ENCODE data around the gene HBB.

HBB gene

DNA sequence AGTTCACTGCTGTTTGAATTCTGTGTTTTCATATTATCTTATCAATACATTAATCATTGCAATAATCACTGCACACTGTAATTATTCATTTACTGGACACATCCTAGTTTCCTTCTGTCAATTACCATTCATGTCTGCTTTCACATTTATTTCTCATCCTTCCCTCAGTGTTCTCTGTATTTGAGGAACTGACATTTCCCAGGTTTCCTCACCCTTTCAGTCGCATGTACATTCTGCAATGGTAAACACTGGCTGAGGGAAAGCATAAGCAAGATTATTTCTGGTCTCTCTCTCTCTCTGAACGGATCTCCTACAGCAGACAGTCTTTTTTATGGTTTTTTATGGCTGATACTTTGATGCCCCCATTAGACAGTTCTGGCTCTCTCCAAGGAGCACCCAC lies 11.6 kb upstream of the HBB start:
- CTCF ChIA-PET = no interaction called here

GRCh38 chr11:5237420-5237819 lies 10.5 kb upstream of the HBB start:
- Histone ChIP-seq H3K4me1 (ENCODE audit: control insufficient read depth, insufficient read depth, low read length) (no peaks in the 10 kb centered on the region), H3K4me3 (ENCODE audit: low read depth, low read length) (no peak overlapping the region), H3K27ac (ENCODE audit: extremely low read depth, low read depth, low read length) (no peak overlapping the region), H3K36me3 (ENCODE audit: control insufficient read depth in 2 of 2, insufficient read depth in 1 of 2, low read length in 2 of 2) (no peaks in the 10 kb centered on the region), H3K9me3 (ENCODE audit: control insufficient read depth, insufficient read depth, low read depth, low read length) (no peaks in the 10 kb centered on the region)
- ChIA-PET POLR2A (no interaction called here), CTCF (no interaction called here)
- TF ChIP-seq ZNF221 (tag by site-specific recombination; IDR thresholded peaks at IDR 0.05; ENCODE audit: borderline replicate concordance) = no peak
- TF ChIP-seq, protein P1, sequence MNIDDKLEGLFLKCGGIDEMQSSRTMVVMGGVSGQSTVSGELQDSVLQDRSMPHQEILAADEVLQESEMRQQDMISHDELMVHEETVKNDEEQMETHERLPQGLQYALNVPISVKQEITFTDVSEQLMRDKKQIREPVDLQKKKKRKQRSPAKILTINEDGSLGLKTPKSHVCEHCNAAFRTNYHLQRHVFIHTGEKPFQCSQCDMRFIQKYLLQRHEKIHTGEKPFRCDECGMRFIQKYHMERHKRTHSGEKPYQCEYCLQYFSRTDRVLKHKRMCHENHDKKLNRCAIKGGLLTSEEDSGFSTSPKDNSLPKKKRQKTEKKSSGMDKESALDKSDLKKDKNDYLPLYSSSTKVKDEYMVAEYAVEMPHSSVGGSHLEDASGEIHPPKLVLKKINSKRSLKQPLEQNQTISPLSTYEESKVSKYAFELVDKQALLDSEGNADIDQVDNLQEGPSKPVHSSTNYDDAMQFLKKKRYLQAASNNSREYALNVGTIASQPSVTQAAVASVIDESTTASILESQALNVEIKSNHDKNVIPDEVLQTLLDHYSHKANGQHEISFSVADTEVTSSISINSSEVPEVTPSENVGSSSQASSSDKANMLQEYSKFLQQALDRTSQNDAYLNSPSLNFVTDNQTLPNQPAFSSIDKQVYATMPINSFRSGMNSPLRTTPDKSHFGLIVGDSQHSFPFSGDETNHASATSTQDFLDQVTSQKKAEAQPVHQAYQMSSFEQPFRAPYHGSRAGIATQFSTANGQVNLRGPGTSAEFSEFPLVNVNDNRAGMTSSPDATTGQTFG (tag by site-specific recombination; IDR thresholded peaks at IDR 0.05; ENCODE audit: borderline replicate concordance) = no peak
- no peak for TF ChIP-seq ZNF521 (tag by site-specific recombination; IDR thresholded peaks at IDR 0.05)
- TF ChIP-seq KLF9 (tag by site-specific recombination; IDR thresholded peaks at IDR 0.05; ENCODE audit: low read depth) = no peak
- no peak for TF ChIP-seq ZNF621 (tag by site-specific recombination; IDR thresholded peaks at IDR 0.05)
- TF ChIP-seq HIC1 (tag by site-specific recombination; IDR thresholded peaks at IDR 0.05) = no peak
- TF ChIP-seq OSR2 (tag by site-specific recombination; IDR thresholded peaks at IDR 0.05) = no peak
- TF ChIP-seq ZFP69B (tag by site-specific recombination; IDR thresholded peaks at IDR 0.05) = no peak
- TF ChIP-seq TRIM28 (IDR thresholded peaks at IDR 0.05; ENCODE audit: borderline replicate concordance, low read length) = no peak
- TF ChIP-seq, protein P2, sequence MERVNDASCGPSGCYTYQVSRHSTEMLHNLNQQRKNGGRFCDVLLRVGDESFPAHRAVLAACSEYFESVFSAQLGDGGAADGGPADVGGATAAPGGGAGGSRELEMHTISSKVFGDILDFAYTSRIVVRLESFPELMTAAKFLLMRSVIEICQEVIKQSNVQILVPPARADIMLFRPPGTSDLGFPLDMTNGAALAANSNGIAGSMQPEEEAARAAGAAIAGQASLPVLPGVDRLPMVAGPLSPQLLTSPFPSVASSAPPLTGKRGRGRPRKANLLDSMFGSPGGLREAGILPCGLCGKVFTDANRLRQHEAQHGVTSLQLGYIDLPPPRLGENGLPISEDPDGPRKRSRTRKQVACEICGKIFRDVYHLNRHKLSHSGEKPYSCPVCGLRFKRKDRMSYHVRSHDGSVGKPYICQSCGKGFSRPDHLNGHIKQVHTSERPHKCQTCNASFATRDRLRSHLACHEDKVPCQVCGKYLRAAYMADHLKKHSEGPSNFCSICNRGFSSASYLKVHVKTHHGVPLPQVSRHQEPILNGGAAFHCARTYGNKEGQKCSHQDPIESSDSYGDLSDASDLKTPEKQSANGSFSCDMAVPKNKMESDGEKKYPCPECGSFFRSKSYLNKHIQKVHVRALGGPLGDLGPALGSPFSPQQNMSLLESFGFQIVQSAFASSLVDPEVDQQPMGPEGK (tag by site-specific recombination; IDR thresholded peaks at IDR 0.05) = no peak
- TF ChIP-seq FEZF1 (tag by site-specific recombination; IDR thresholded peaks at IDR 0.05) = no peak
- no peak for TF ChIP-seq ZSCAN16 (tag by site-specific recombination; IDR thresholded peaks at IDR 0.05)
- TF ChIP-seq, protein P3, sequence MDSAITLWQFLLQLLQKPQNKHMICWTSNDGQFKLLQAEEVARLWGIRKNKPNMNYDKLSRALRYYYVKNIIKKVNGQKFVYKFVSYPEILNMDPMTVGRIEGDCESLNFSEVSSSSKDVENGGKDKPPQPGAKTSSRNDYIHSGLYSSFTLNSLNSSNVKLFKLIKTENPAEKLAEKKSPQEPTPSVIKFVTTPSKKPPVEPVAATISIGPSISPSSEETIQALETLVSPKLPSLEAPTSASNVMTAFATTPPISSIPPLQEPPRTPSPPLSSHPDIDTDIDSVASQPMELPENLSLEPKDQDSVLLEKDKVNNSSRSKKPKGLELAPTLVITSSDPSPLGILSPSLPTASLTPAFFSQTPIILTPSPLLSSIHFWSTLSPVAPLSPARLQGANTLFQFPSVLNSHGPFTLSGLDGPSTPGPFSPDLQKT (IDR thresholded peaks at IDR 0.05; ENCODE audit: borderline replicate concordance, low read depth, low read length) = no peak

More for the DNA sequence above, 11.6 kb upstream of the HBB start:
- POLR2A ChIA-PET = no interaction called here
- H3K4me1 ChIP-seq (ENCODE audit: control insufficient read depth, insufficient read depth, low read length) = no peaks in the 10 kb centered on the region
- no peaks in the 10 kb centered on the region for H3K36me3 ChIP-seq (ENCODE audit: control insufficient read depth in 2 of 2, insufficient read depth in 1 of 2, low read length in 2 of 2)
- no peak overlapping the region for H3K4me3 ChIP-seq (ENCODE audit: low read depth, low read length)
- H3K27ac ChIP-seq (ENCODE audit: extremely low read depth, low read depth, low read length) = no peak overlapping the region
- TF ChIP-seq ZNF488 (tag by site-specific recombination; IDR thresholded peaks at IDR 0.05) = no peak
- no peak for TF ChIP-seq ZNF501 (tag by site-specific recombination; IDR thresholded peaks at IDR 0.05)
- no peak for TF ChIP-seq SCRT1 (tag by site-specific recombination; IDR thresholded peaks at IDR 0.05; ENCODE audit: borderline replicate concordance)
- TF ChIP-seq ZNF202 (tag by site-specific recombination; IDR thresholded peaks at IDR 0.05; ENCODE audit: borderline replicate concordance) = no peak
- no peak for TF ChIP-seq ZNF274 (IDR thresholded peaks at IDR 0.05; ENCODE audit: low read length)
- TF ChIP-seq ZNF274 (tag by site-specific recombination; IDR thresholded peaks at IDR 0.05; ENCODE audit: borderline replicate concordance) = no peak
- TF ChIP-seq ZNF514 (tag by site-specific recombination; IDR thresholded peaks at IDR 0.05) = no peak
- TF ChIP-seq GLI4 (tag by site-specific recombination; IDR thresholded peaks at IDR 0.05) = no peak
- TF ChIP-seq ZNF37A (tag by site-specific recombination; IDR thresholded peaks at IDR 0.05) = no peak
- no peak for TF ChIP-seq ZNF311 (tag by site-specific recombination; IDR thresholded peaks at IDR 0.05; ENCODE audit: borderline replicate concordance)
- TF ChIP-seq KLF10 (tag by site-specific recombination; IDR thresholded peaks at IDR 0.05) = no peak
- no peak for TF ChIP-seq ZNF132 (tag by site-specific recombination; IDR thresholded peaks at IDR 0.05; ENCODE audit: borderline replicate concordance)
- no peak for TF ChIP-seq KLF1 (tag by site-specific recombination; IDR thresholded peaks at IDR 0.05)
- TF ChIP-seq ZNF416 (tag by site-specific recombination; IDR thresholded peaks at IDR 0.05) = no peak
- no peak for TF ChIP-seq ZFP41 (tag by site-specific recombination; IDR thresholded peaks at IDR 0.05; ENCODE audit: borderline replicate concordance)
- no peak for TF ChIP-seq ZNF521 (tag by site-specific recombination; IDR thresholded peaks at IDR 0.05)
- no peak for TF ChIP-seq ZNF266 (tag by site-specific recombination; IDR thresholded peaks at IDR 0.05; ENCODE audit: low read depth)
- no peak for TF ChIP-seq ZNF221 (tag by site-specific recombination; IDR thresholded peaks at IDR 0.05; ENCODE audit: borderline replicate concordance)
- TF ChIP-seq, protein P4, sequence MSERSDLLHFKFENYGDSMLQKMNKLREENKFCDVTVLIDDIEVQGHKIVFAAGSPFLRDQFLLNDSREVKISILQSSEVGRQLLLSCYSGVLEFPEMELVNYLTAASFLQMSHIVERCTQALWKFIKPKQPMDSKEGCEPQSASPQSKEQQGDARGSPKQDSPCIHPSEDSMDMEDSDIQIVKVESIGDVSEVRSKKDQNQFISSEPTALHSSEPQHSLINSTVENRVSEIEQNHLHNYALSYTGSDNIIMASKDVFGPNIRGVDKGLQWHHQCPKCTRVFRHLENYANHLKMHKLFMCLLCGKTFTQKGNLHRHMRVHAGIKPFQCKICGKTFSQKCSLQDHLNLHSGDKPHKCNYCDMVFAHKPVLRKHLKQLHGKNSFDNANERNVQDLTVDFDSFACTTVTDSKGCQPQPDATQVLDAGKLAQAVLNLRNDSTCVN (tag by site-specific recombination; optimal IDR thresholded peaks at IDR 0.05) = no peak
- no peak for TF ChIP-seq ZNF610 (tag by site-specific recombination; IDR thresholded peaks at IDR 0.05; ENCODE audit: borderline replicate concordance)
- no peaks in the 10 kb centered on the region for H3K9me3 ChIP-seq (ENCODE audit: control insufficient read depth, insufficient read depth, low read depth, low read length)
